CD4-positive, alpha-beta memory T cell (primary cell): ENCODE results near the gene NACC2. TPM values are rescaled to one million over a fixed set of nuclear protein-coding genes. Genes with fewer than 3 reads are reported as not detected.
A peak's percentile ranks its signal among the peaks of the same experiment; 100 is the strongest.

Source experiments
- CTCF ChIA-PET: fragments of 350-600 bp; sonication (Branson Sonifier 250); formaldehyde crosslinking; loops from one replicate; lab custom pipeline; 2021; ENCODE audit warnings: inconsistent platforms; ENCODE audit not compliant: partially characterized antibody; lab: Charles Lee
- POLR2A ChIA-PET: fragments of 350-600 bp; sonication (Branson Sonifier 250); formaldehyde crosslinking; loops from one replicate; lab custom pipeline; 2021; ENCODE audit not compliant: partially characterized antibody; lab: Charles Lee
- DNase-seq, 5 donors: peaks; one replicate each; pipeline versions ENCODE4 v3.0.0 to v3.0.0-alpha.2; 2020 to 2022; ENCODE audit warnings: mixed read lengths in 1 of 5
- H3K27ac ChIP-seq: one replicate; pipeline ENCODE4 v1.7.0; 2013; ENCODE audit warnings: low read depth, low read length
- H3K27me3 ChIP-seq: 2 replicates; pipeline ENCODE4 v1.7.0; 2013; ENCODE audit warnings: mild to moderate bottlenecking, low read length, moderate library complexity; ENCODE audit not compliant: insufficient read depth
- H3K36me3 ChIP-seq: 2 replicates; pipeline ENCODE4 v1.7.0; 2013; ENCODE audit warnings: mild to moderate bottlenecking, low read length, moderate library complexity; ENCODE audit not compliant: insufficient read depth
- H3K4me1 ChIP-seq: 2 replicates; pipeline ENCODE4 v1.7.0; 2013; ENCODE audit warnings: mild to moderate bottlenecking, low read length, moderate library complexity; ENCODE audit not compliant: insufficient read depth
- H3K4me3 ChIP-seq, 2 donors: one replicate each; pipeline ENCODE4 v1.7.0; 2013; ENCODE audit warnings: low read length in 2 of 2, mild to moderate bottlenecking in 1 of 2
- H3K9me3 ChIP-seq, 2 donors: one replicate each; pipeline ENCODE4 v1.7.0; 2013; ENCODE audit warnings: low read length in 2 of 2, control low read depth in 1 of 2; ENCODE audit not compliant: control insufficient read depth in 1 of 2
- H3K27ac Mint-ChIP-seq, 7 donors: one replicate each; pipeline ENCODE4 v1.8.0; 2020 to 2021; ENCODE audit warnings: mixed read lengths in 7 of 7, mild to moderate bottlenecking in 6 of 7, inconsistent platforms in 3 of 7, moderate library complexity in 3 of 7
- H3K27me3 Mint-ChIP-seq, 2 donors: one replicate each; pipeline ENCODE4 v1.8.0; 2020 to 2021; ENCODE audit warnings: mixed read lengths in 2 of 2
- H3K36me3 Mint-ChIP-seq, 2 donors: one replicate each; pipeline ENCODE4 v1.8.0; 2020 to 2021; ENCODE audit warnings: mixed read lengths in 2 of 2, inconsistent platforms in 1 of 2, mild to moderate bottlenecking in 1 of 2
- H3K4me1 Mint-ChIP-seq, 4 donors: one replicate each; pipeline ENCODE4 v1.8.0; 2020 to 2021; ENCODE audit warnings: mixed read lengths in 4 of 4, mild to moderate bottlenecking in 1 of 4
- H3K4me3 Mint-ChIP-seq, 8 donors: one replicate each; pipeline ENCODE4 v1.8.0; 2020 to 2021; ENCODE audit warnings: mixed read lengths in 8 of 8, mild to moderate bottlenecking in 7 of 8, moderate library complexity in 6 of 8, inconsistent platforms in 3 of 8
- H3K9me3 Mint-ChIP-seq, 8 donors: one replicate each; pipeline ENCODE4 v1.8.0; 2020 to 2021; ENCODE audit warnings: mixed read lengths in 8 of 8, mild to moderate bottlenecking in 5 of 8, inconsistent platforms in 3 of 8, moderate library complexity in 1 of 8
- intact Hi-C: fragments of 100-400 bp; cut with micrococcal nuclease; formaldehyde crosslinking; loops from one replicate; pipeline ENCODE4 v1.15.1; 2023
- polyA plus RNA-seq, 2 donors: library from polyadenylated mRNA; unstranded; fragments of 300-500 nt; fragmentation: Illumina TruSeq; gene quantifications; one replicate each; pipeline ENCODE4 v1.2.3, GENCODE V29; 2021
- total RNA-seq, 2 experiments: library from RNA; stranded (reverse); gene quantifications; one replicate each; pipeline ENCODE4 v1.2.3, GENCODE V29; 2021

NACC2 gene
- total and polyA plus RNA-seq, 4 experiments from 2014 or later, result 0.58 to 12.2 (median 7.1) TPM

DNA sequence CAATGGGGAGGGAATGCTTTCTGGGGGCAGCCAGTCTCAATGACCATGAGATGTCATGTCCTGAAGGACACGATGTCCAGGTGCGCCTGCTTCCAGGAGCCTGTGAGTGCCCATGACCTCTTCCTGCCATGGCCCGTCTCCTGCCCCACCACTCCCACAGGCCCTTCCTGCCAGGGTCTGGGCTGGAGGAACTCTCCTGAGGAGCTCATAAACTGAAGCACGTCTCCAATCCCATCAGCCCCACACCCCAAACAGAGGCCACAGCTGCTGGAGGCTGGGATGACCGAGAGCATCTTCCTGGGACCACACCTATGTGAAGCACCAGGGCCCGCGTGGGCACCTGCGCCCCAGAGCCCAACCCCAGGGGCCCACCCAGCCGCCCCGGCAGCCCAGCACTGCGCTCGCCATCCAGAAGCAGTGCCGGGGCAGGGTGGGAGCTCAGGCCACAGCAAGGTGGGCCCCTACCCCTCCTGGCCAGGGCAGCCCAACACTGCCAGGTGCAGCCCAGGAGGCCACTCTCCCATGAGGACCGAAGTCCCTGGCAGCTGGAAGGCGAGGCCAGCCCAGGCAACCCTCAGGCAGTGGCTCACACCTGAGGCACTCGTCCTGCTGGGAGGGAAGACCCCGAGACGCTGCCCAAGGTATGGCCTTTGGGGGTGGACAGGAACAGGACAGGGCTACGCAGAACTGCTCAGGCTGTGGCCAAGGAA lies 80.0 kb downstream of the NACC2 start:
- no peaks in the 10 kb centered on the region for H3K9me3 Mint-ChIP-seq
- no peaks in the 10 kb centered on the region for H3K27me3 Mint-ChIP-seq
- H3K27ac ChIP-seq, result no peak overlapping the region
- no peaks in the 10 kb centered on the region for H3K9me3 ChIP-seq
- intact Hi-C loops, result no loop called here
- no peak overlapping the region for H3K4me3 ChIP-seq
- no peaks in the 10 kb centered on the region for H3K27me3 ChIP-seq
- POLR2A ChIA-PET, result no interaction called here
- H3K27ac Mint-ChIP-seq, result peak overlapping the region in 1 of 7 donors; percentile 52
- no peak overlapping the region for H3K4me3 Mint-ChIP-seq
- H3K4me1 Mint-ChIP-seq, result no peaks in the 10 kb centered on the region
- H3K36me3 ChIP-seq, result no peaks in the 10 kb centered on the region
- H3K4me1 ChIP-seq, result no peaks in the 10 kb centered on the region
- peaks cover 0 to 3% of the 10 kb centered on the region in 2 donors for H3K36me3 Mint-ChIP-seq
- CTCF ChIA-PET, result no interaction called here
- no peak for DNase-seq

- Mint-ChIP-seq H3K4me3 (no peak overlapping the region), H3K27ac (no peak overlapping the region), H3K36me3 (peaks cover 0 to 3% of the 10 kb centered on the region in 2 donors), H3K9me3 (no peaks in the 10 kb centered on the region), H3K27me3 (no peaks in the 10 kb centered on the region), H3K4me1 (no peaks in the 10 kb centered on the region)
- POLR2A ChIA-PET, result no interaction called here
- no peaks in the 10 kb centered on the region for H3K36me3 ChIP-seq
- H3K4me1 ChIP-seq, result no peaks in the 10 kb centered on the region
- H3K27ac ChIP-seq, result no peak overlapping the region
- intact Hi-C loops, result no loop called here
- no peaks in the 10 kb centered on the region for H3K9me3 ChIP-seq
- DNase-seq, result no peak
- H3K4me3 ChIP-seq, result no peak overlapping the region
- H3K27me3 ChIP-seq, result no peaks in the 10 kb centered on the region
- CTCF ChIA-PET, result no interaction called here
Observed at GRCh38 chr9:136014147-136014923, 80.8 kb downstream of the NACC2 start.

DNA sequence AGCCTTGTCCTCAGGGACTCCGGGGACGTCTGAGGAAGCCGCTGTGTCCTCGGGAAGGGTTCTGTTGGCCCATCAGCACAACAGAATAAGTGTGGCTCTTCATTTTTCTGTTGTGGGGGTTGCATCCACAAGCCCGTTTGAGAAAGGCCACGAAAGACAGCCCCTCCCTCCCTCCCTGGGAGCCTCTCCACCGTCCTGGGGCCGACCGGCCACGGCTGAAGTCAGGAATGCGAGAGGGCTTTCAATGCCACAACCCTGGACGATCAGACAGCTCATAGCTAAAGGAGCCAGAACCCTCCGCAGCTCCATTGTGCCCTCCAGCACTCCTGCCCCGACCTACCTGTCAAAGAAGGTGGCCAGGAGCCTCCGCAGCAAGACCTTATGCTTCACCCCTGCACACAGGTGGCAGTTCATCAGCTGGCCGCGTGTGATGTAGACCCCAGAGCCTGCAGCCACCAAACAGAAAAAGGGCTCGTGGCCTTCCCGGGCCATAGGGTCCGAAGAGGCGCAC lies 81.5 kb downstream of the NACC2 start:
- no peak overlapping the region for H3K4me3 Mint-ChIP-seq
- H3K4me3 ChIP-seq, result no peak overlapping the region
- no peak overlapping the region for H3K27ac ChIP-seq
- no peak overlapping the region for H3K27ac Mint-ChIP-seq
- H3K27me3 Mint-ChIP-seq, result no peaks in the 10 kb centered on the region
- H3K36me3 Mint-ChIP-seq, result peaks cover 0 to 3% of the 10 kb centered on the region in 2 donors
- no peak for DNase-seq
- ChIA-PET POLR2A (no interaction called here), CTCF (no interaction called here)
- no peaks in the 10 kb centered on the region for H3K36me3 ChIP-seq
- no peaks in the 10 kb centered on the region for H3K27me3 ChIP-seq
- H3K9me3 Mint-ChIP-seq, result no peaks in the 10 kb centered on the region
- H3K4me1 Mint-ChIP-seq, result no peaks in the 10 kb centered on the region
- H3K9me3 ChIP-seq, result no peaks in the 10 kb centered on the region
- intact Hi-C loops, result no loop called here
- H3K4me1 ChIP-seq, result no peaks in the 10 kb centered on the region

DNA sequence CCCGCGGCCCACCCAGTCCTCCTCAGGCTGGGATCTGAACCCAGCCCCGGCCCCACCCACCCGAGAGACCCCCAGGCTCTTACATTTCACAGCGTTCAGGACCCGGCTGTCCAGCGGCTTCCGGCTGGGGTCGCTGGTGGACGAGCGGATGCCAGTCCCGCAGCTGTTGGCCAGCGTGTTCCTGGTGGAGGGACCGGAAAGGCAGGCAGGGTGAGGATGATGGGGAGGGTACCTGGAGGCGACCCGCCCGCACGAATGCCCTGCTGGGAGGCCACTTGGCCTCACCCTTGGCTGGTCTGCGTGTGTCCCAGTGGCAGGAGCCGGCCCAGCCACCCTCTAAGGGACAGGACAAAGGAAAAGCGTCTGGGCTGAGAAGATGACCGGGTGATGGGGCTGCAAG lies 82.0 kb downstream of the NACC2 start:
- Mint-ChIP-seq H3K27ac (no peak overlapping the region), H3K9me3 (no peaks in the 10 kb centered on the region), H3K27me3 (no peaks in the 10 kb centered on the region), H3K4me3 (no peak overlapping the region), H3K36me3 (peaks cover 0 to 6% of the 10 kb centered on the region in 2 donors), H3K4me1 (no peaks in the 10 kb centered on the region)
- DNase-seq, result no peak
- H3K4me3 ChIP-seq, result no peak overlapping the region
- no peaks in the 10 kb centered on the region for H3K4me1 ChIP-seq
- H3K27ac ChIP-seq, result no peak overlapping the region
- no peaks in the 10 kb centered on the region for H3K36me3 ChIP-seq
- intact Hi-C loops, result no loop called here
- no peaks in the 10 kb centered on the region for H3K27me3 ChIP-seq
- ChIA-PET CTCF (no interaction called here), POLR2A (no interaction called here)
- H3K9me3 ChIP-seq, result no peaks in the 10 kb centered on the region

- Mint-ChIP-seq H3K27ac (no peak overlapping the region), H3K9me3 (no peaks in the 10 kb centered on the region), H3K4me3 (no peak overlapping the region), H3K36me3 (peaks cover 0 to 6% of the 10 kb centered on the region in 2 donors), H3K27me3 (no peaks in the 10 kb centered on the region), H3K4me1 (no peaks in the 10 kb centered on the region)
- CTCF ChIA-PET, result no interaction called here
- Histone ChIP-seq H3K27me3 (no peaks in the 10 kb centered on the region), H3K9me3 (no peaks in the 10 kb centered on the region), H3K4me3 (no peak overlapping the region), H3K27ac (no peak overlapping the region), H3K36me3 (no peaks in the 10 kb centered on the region), H3K4me1 (no peaks in the 10 kb centered on the region)
- intact Hi-C loops, result no loop called here
- POLR2A ChIA-PET, result no interaction called here
- no peak for DNase-seq
Observed at GRCh38 chr9:136012651-136013050, 82.4 kb downstream of the NACC2 start.

GRCh38 chr9:136011703-136012496 lies 83.2 kb downstream of the NACC2 start:
- H3K4me3 Mint-ChIP-seq, result no peak overlapping the region
- Histone ChIP-seq H3K4me1 (no peaks in the 10 kb centered on the region), H3K9me3 (no peaks in the 10 kb centered on the region), H3K36me3 (no peaks in the 10 kb centered on the region), H3K27ac (no peak overlapping the region), H3K27me3 (no peaks in the 10 kb centered on the region), H3K4me3 (no peak overlapping the region)
- no peak overlapping the region for H3K27ac Mint-ChIP-seq
- POLR2A ChIA-PET, result no interaction called here
- no peak for DNase-seq
- peaks cover 0 to 6% of the 10 kb centered on the region in 2 donors for H3K36me3 Mint-ChIP-seq
- no peaks in the 10 kb centered on the region for H3K9me3 Mint-ChIP-seq
- intact Hi-C loops, result no loop called here
- CTCF ChIA-PET, result no interaction called here
- no peaks in the 10 kb centered on the region for H3K4me1 Mint-ChIP-seq
- H3K27me3 Mint-ChIP-seq, result no peaks in the 10 kb centered on the region

DNA sequence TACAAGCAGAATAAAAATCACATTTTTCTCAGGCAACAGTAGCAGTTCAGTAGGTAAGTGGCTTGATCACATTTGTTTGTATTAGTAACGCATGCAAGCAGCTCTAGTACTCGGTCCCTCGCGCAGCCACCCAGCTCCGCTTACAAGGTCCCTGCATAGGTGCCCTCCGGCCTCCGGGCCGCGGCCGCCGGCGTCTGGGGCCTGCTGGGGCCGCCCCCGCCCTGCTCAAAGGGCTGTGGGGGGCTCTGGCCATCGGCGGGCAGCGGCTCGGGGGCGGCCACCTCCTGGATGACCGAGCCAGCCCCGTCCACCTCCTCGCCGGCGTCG lies 83.8 kb downstream of the NACC2 start:
- H3K27me3 ChIP-seq, result no peaks in the 10 kb centered on the region
- H3K36me3 ChIP-seq, result no peaks in the 10 kb centered on the region
- H3K4me1 Mint-ChIP-seq, result no peaks in the 10 kb centered on the region
- H3K9me3 Mint-ChIP-seq, result no peaks in the 10 kb centered on the region
- intact Hi-C loops, result no loop called here
- no peak for DNase-seq
- ChIA-PET POLR2A (no interaction called here), CTCF (no interaction called here)
- H3K27ac Mint-ChIP-seq, result no peak overlapping the region
- H3K9me3 ChIP-seq, result no peaks in the 10 kb centered on the region
- no peaks in the 10 kb centered on the region for H3K4me1 ChIP-seq
- H3K27ac ChIP-seq, result no peak overlapping the region
- no peaks in the 10 kb centered on the region for H3K27me3 Mint-ChIP-seq
- H3K36me3 Mint-ChIP-seq, result peaks cover 0 to 6% of the 10 kb centered on the region in 2 donors
- H3K4me3 ChIP-seq, result no peak overlapping the region
- no peak overlapping the region for H3K4me3 Mint-ChIP-seq
